HEK293 (cell line): ENCODE measurements around the gene NOL7.

Source experiments
- CTCF ChIA-PET: fragments of 350-600 bp; formaldehyde crosslinking; extraction: SDS; loops from one replicate; lab custom pipeline; 2021; ENCODE audit warnings: antibody characterized with exemption; lab: Yijun Ruan, JAX
- POLR2A ChIA-PET: fragments of 300-600 bp; formaldehyde crosslinking; extraction: SDS; loops from one replicate; lab custom pipeline; 2020; ENCODE audit warnings: antibody characterized with exemption, inconsistent platforms; lab: Yijun Ruan, JAX
- H3K27ac ChIP-seq: fragments of 200-500 bp; sonication (Bioruptor generic); 2 replicates; pipeline ENCODE4 v1.5.1; 2014; ENCODE audit warnings: low read depth, low read length, control low read depth, inconsistent platforms; ENCODE audit errors: extremely low read depth
- H3K36me3 ChIP-seq, 2 experiments: fragments of 200-500 bp in 1 of 2; sonication (Bioruptor generic) in 1 of 2; 1 replicate in 1 of 2; 2 replicates in 1 of 2; pipeline ENCODE4 v1.5.1; 2014 to 2017; ENCODE audit warnings: inconsistent platforms in 2 of 2, low read length in 2 of 2; ENCODE audit not compliant: control insufficient read depth in 2 of 2, insufficient read depth in 1 of 2
- H3K4me1 ChIP-seq: fragments of 200-500 bp; sonication (Bioruptor generic); 2 replicates; pipeline ENCODE4 v1.5.1; 2014; ENCODE audit warnings: mild to moderate bottlenecking, low read length, inconsistent platforms; ENCODE audit not compliant: control insufficient read depth, insufficient read depth
- H3K4me3 ChIP-seq: 2 replicates; pipeline ENCODE4 v1.5.1; 2011; ENCODE audit warnings: low read depth, mild to moderate bottlenecking, control low read depth, low read length, moderate library complexity
- H3K9me3 ChIP-seq: fragments of 200-500 bp; sonication (Bioruptor generic); 2 replicates; pipeline ENCODE4 v1.5.1; 2014; ENCODE audit warnings: low read depth, low read length, inconsistent platforms; ENCODE audit not compliant: control insufficient read depth, insufficient read depth
- HIC1 ChIP-seq: fragments of 450-650 bp; formaldehyde crosslinking; IDR thresholded peaks from 2 replicates; pipeline ENCODE4 v1.5.1; 2016; ENCODE audit warnings: missing biosample characterization, missing genetic modification characterization
- HOXD13 ChIP-seq: sonication (generic); formaldehyde crosslinking; IDR thresholded peaks from 2 replicates; pipeline ENCODE4 v1.8.0; 2022; ENCODE audit warnings: missing genetic modification reagents, borderline replicate concordance
- PBX3 ChIP-seq: sonication (generic); formaldehyde crosslinking; IDR thresholded peaks from 2 replicates; pipeline ENCODE4 v1.8.1; 2022; ENCODE audit warnings: mild to moderate bottlenecking, moderate library complexity, missing genetic modification reagents
- PRDM10 ChIP-seq: fragments of 450-650 bp; formaldehyde crosslinking; IDR thresholded peaks from 2 replicates; pipeline ENCODE4 v1.5.1; 2016; ENCODE audit warnings: missing biosample characterization, missing genetic modification characterization
- SP7 ChIP-seq: fragments of 450-650 bp; formaldehyde crosslinking; IDR thresholded peaks from 2 replicates; pipeline ENCODE4 v1.5.1; 2016; ENCODE audit warnings: missing biosample characterization, missing genetic modification characterization
- ZBTB17 ChIP-seq: fragments of 450-650 bp; formaldehyde crosslinking; IDR thresholded peaks from 2 replicates; pipeline ENCODE4 v1.5.1; 2016; ENCODE audit warnings: missing biosample characterization, missing genetic modification characterization
- ZBTB48 ChIP-seq: fragments of 450-650 bp; formaldehyde crosslinking; IDR thresholded peaks from 2 replicates; pipeline ENCODE4 v1.5.1; 2016; ENCODE audit warnings: missing biosample characterization, missing genetic modification characterization
- ZNF18 ChIP-seq: fragments of 450-650 bp; formaldehyde crosslinking; IDR thresholded peaks from 2 replicates; pipeline ENCODE4 v1.5.1; 2016; ENCODE audit warnings: missing biosample characterization, missing genetic modification characterization
- ZNF211 ChIP-seq: fragments of 450-650 bp; formaldehyde crosslinking; IDR thresholded peaks from 2 replicates; pipeline ENCODE4 v1.5.1; 2016; ENCODE audit warnings: low read depth, missing biosample characterization, missing genetic modification characterization
- ZNF341 ChIP-seq: fragments of 450-650 bp; formaldehyde crosslinking; IDR thresholded peaks from 2 replicates; pipeline ENCODE4; 2016; ENCODE audit warnings: low read depth, missing biosample characterization, missing genetic modification characterization
- ZNF350 ChIP-seq: fragments of 450-650 bp; formaldehyde crosslinking; IDR thresholded peaks from 2 replicates; pipeline ENCODE4 v1.5.0; 2017; ENCODE audit warnings: missing biosample characterization, mild to moderate bottlenecking, missing genetic modification characterization
- ZNF423 ChIP-seq: fragments of 450-650 bp; formaldehyde crosslinking; IDR thresholded peaks from 2 replicates; pipeline ENCODE4 v1.5.1; 2016; ENCODE audit warnings: missing biosample characterization, missing genetic modification characterization
- ZNF48 ChIP-seq: fragments of 450-650 bp; formaldehyde crosslinking; IDR thresholded peaks from 2 replicates; pipeline ENCODE4 v1.5.1; 2016; ENCODE audit warnings: missing biosample characterization, missing genetic modification characterization
- ZNF510 ChIP-seq: fragments of 450-650 bp; formaldehyde crosslinking; IDR thresholded peaks from 2 replicates; pipeline ENCODE4 v1.5.1; 2018; ENCODE audit warnings: mild to moderate bottlenecking, missing genetic modification characterization, missing biosample characterization; ENCODE audit not compliant: insufficient replicate concordance
- ZNF571 ChIP-seq: fragments of 450-650 bp; formaldehyde crosslinking; IDR thresholded peaks from 2 replicates; pipeline ENCODE4 v1.5.0; 2017; ENCODE audit warnings: missing biosample characterization, missing genetic modification characterization
- ZNF580 ChIP-seq: fragments of 450-650 bp; formaldehyde crosslinking; IDR thresholded peaks from 2 replicates; pipeline ENCODE4 v1.5.1; 2016; ENCODE audit warnings: missing biosample characterization, missing genetic modification characterization
- ZNF585B ChIP-seq: fragments of 450-650 bp; formaldehyde crosslinking; IDR thresholded peaks from 2 replicates; pipeline ENCODE4 v1.5.1; 2016; ENCODE audit warnings: missing biosample characterization, missing genetic modification characterization
- ZNF639 ChIP-seq: fragments of 450-650 bp; formaldehyde crosslinking; IDR thresholded peaks from 2 replicates; pipeline ENCODE4 v1.5.1; 2016; ENCODE audit warnings: missing biosample characterization, missing genetic modification characterization
- ZNF664 ChIP-seq: fragments of 450-650 bp; formaldehyde crosslinking; IDR thresholded peaks from 2 replicates; pipeline ENCODE4 v1.5.1; 2016; ENCODE audit warnings: missing biosample characterization, missing genetic modification characterization
- ZNF776 ChIP-seq: fragments of 450-650 bp; formaldehyde crosslinking; IDR thresholded peaks from 2 replicates; pipeline ENCODE4 v1.5.0; 2017; ENCODE audit warnings: missing biosample characterization, missing genetic modification characterization, borderline replicate concordance
- ZNF785 ChIP-seq: fragments of 450-650 bp; formaldehyde crosslinking; IDR thresholded peaks from 2 replicates; pipeline ENCODE4 v1.5.1; 2016; ENCODE audit warnings: missing biosample characterization, missing genetic modification characterization
- ZNF792 ChIP-seq: fragments of 450-650 bp; formaldehyde crosslinking; IDR thresholded peaks from 2 replicates; pipeline ENCODE4 v1.5.1; 2016; ENCODE audit warnings: missing biosample characterization, missing genetic modification characterization

The NOL7 gene

GRCh38 chr6:13614126-13614925 lies 809 bp upstream of the NOL7 start:
- peak overlapping the region; percentile 60 for H3K27ac ChIP-seq
- H3K36me3 ChIP-seq: peaks cover 20 to 29% of the 10 kb centered on the region in 2 experiments
- POLR2A ChIA-PET: interaction anchor here (0.6 to 3.7 kb wide), 25 partner anchors 8 to 1342 kb away, joined by 3 to 49 read pairs (median 5); partner anchors contain the start of genes GFOD1, MCUR1, RANBP9 and SIRT5
- H3K9me3 ChIP-seq: no peaks in the 10 kb centered on the region
- H3K4me3 ChIP-seq: peak overlapping the region; percentile 73
- 0 out of 2 replicates have a peak, but pooled peaks have one; percentile 15 for TF ChIP-seq PBX3 (CRISPR knock-in tag)
- no peak for TF ChIP-seq ZNF664
- TF ChIP-seq ZNF18 (tag by site-specific recombination): no peak
- peak; percentile 97 for TF ChIP-seq ZNF341 (tag by site-specific recombination)
- no peak for TF ChIP-seq ZNF211 (tag by site-specific recombination)
- TF ChIP-seq ZNF776 (tag by site-specific recombination): no peak
- peak; percentile 37; the same call in 1 of the 2 replicates for TF ChIP-seq ZBTB48 (tag by site-specific recombination)
- TF ChIP-seq ZNF580 (tag by site-specific recombination): no peak
- TF ChIP-seq ZNF423: no peak
- no peak for TF ChIP-seq ZNF585B (tag by site-specific recombination)
- no peak for TF ChIP-seq ZNF48
- TF ChIP-seq PRDM10 (tag by site-specific recombination): no peak
- no peak for TF ChIP-seq ZNF639 (tag by site-specific recombination)
- 0 out of 2 replicates have a peak, but pooled peaks have one; percentile 17 for TF ChIP-seq ZNF792
- TF ChIP-seq ZNF571 (tag by site-specific recombination): no peak
- H3K4me1 ChIP-seq: peaks cover 12% of the 10 kb centered on the region
- CTCF ChIA-PET: interaction anchor here (0.6 to 4.3 kb wide), 16 partner anchors 10 to 1615 kb away, joined by 3 to 39 read pairs (median 4); partner anchors contain the start of genes SIRT5 and TBC1D7

GRCh38 chr6:13615792-13616120 lies 621 bp downstream of the NOL7 start:
- peaks cover 12% of the 10 kb centered on the region for H3K4me1 ChIP-seq
- H3K27ac ChIP-seq: peak overlapping the region; percentile 56; the same call in 1 of the 2 replicates
- peaks cover 34 to 41% of the 10 kb centered on the region in 2 experiments for H3K36me3 ChIP-seq
- ChIA-PET POLR2A (interaction anchor here (0.8 to 3.7 kb wide), 19 partner anchors 9 to 313 kb away, joined by 3 to 49 read pairs (median 6); partner anchors contain the start of genes GFOD1, MCUR1, RANBP9 and SIRT5), CTCF (interaction anchor here (0.6 to 4.3 kb wide), 28 partner anchors 9 to 1642 kb away, joined by 3 to 39 read pairs (median 4); partner anchors contain the start of genes RANBP9, SIRT5 and TBC1D7)
- H3K4me3 ChIP-seq: peak overlapping the region; percentile 73
- no peaks in the 10 kb centered on the region for H3K9me3 ChIP-seq
- no peak for TF ChIP-seq HOXD13 (CRISPR knock-in tag)
- no peak for TF ChIP-seq ZNF510
- TF ChIP-seq ZBTB17 (tag by site-specific recombination): no peak
- no peak for TF ChIP-seq HIC1
- TF ChIP-seq SP7 (tag by site-specific recombination): no peak
- TF ChIP-seq ZNF350: no peak
- TF ChIP-seq ZNF785 (tag by site-specific recombination): no peak
